ENCODE measurements around the gene NELFB. TPM values are rescaled to one million over a fixed set of nuclear protein-coding genes. Genes with fewer than 3 reads are reported as not detected.

The NELFB gene
- total and polyA plus RNA-seq, 9 of the 15 experiments (the other 6 are each of a cell fraction or from before 2014, with no cell fraction given) = 0.24 to 84.0 (median 29.7) TPM

- no peak for FAIRE-seq
- no peaks in the 10 kb centered on the region for H3K79me2 ChIP-seq (ENCODE audit: control insufficient read depth, insufficient read depth, low read length)
- H3K36me3 ChIP-seq (ENCODE audit: control insufficient read depth, insufficient read depth, low read length) = no peaks in the 10 kb centered on the region
- no TSS peak for BruUV-seq (replicated peaks)
- peaks cover 16 to 94% of the 10 kb centered on the region in 2 experiments for H3K4me1 ChIP-seq (replicated peaks in 1 of 2; ENCODE audit: control insufficient read depth in 2 of 2, insufficient read depth in 2 of 2, low read length in 2 of 2)
- TF ChIP-seq ZFX (CRISPR knock-in tag; IDR thresholded peaks at IDR 0.05) = 0 out of 2 replicates have a peak, but pooled peaks have one; percentile 6
- TF ChIP-seq ELF4 (CRISPR knock-in tag; IDR thresholded peaks at IDR 0.05) = no peak
- TF ChIP-seq KDM5B (IDR thresholded peaks at IDR 0.05; ENCODE audit: insufficient replicate concordance, low read depth, low read length) = no peak
- TF ChIP-seq KDM4B (IDR thresholded peaks at IDR 0.05; ENCODE audit: borderline replicate concordance in 2 of 2, low read depth in 1 of 2) = no peak
- TF ChIP-seq GATAD2A (IDR thresholded peaks at IDR 0.05) = no peak
- no peak overlapping the region for H3K27ac ChIP-seq (ENCODE audit: extremely low read depth, low read depth, low read length)
- no peaks in the 10 kb centered on the region for H3K9me1 ChIP-seq (ENCODE audit: control insufficient read depth, insufficient read depth, low read length)
- 0 out of 2 replicates have a peak, but pooled peaks cover 5% of the 10 kb centered on the region for H4K20me1 ChIP-seq (replicated peaks; ENCODE audit: control insufficient read depth, insufficient read depth, low read length)
- in situ Hi-C loops (cut with MboI) (no loop called here), intact Hi-C loops (cut with micrococcal nuclease) (no loop called here)
- no peaks in the 10 kb centered on the region for H3K9me3 ChIP-seq (replicated peaks; ENCODE audit: control insufficient read depth, insufficient read depth, low read depth, low read length)
- ChIA-PET CTCF (ENCODE audit: low intra/inter-chr PET ratio) (no interaction called here), POLR2A (interaction anchor here (0.6 to 2.3 kb wide), 5 partner anchors 8 to 122 kb away, joined by 3 to 10 read pairs (median 3); partner anchors contain the start of gene NRARP)
- no peaks in the 10 kb centered on the region for H3K27me3 ChIP-seq (ENCODE audit: control insufficient read depth in 2 of 2, insufficient read depth in 2 of 2, low read length in 2 of 2)
- H3K4me2 ChIP-seq (ENCODE audit: insufficient read depth, low read length) = no peak overlapping the region
- 53% methylated on average over 3 of the region's 6 CpGs for WGBS (ENCODE audit: insufficient coverage, low coverage, missing lambda C conversion rate)
- DNase-seq (ENCODE audit: extremely low read depth in 1 of 4, low spot score in 3 of 4) = peak in 1 of 4 experiments; percentile 10
- no peak overlapping the region for H2AFZ ChIP-seq (ENCODE audit: low read depth, low read length)
- H3K4me3 ChIP-seq = no peak overlapping the region
- no peak for ATAC-seq
- H3K9ac ChIP-seq (ENCODE audit: insufficient read depth in 1 of 2, low read depth in 2 of 2, low read length in 2 of 2) = peak overlapping the region in 1 of 2 experiments; percentile 45; a peak in 1 of 4 replicates
These were observed 57.8 kb downstream of the NELFB start for GRCh38 chr9:137312852-137313325.
